Naive B cell (primary cell): ENCODE results near the gene WDR77. TPM values are rescaled to one million over a fixed set of nuclear protein-coding genes. Genes with fewer than 3 reads are reported as not detected.

Experiments used
- ATAC-seq, 2 donors: fragments of 150-1000 bp; cut with Tn5 transposase; 2 replicates each; pipeline ENCODE4 v1.10.0; 2021; ENCODE audit warnings: low read depth in 2 of 2, mild to moderate bottlenecking in 2 of 2, moderate library complexity in 2 of 2
- DNase-seq: peaks from one replicate; pipeline ENCODE4 v3.0.0; 2022
- H3K27ac Mint-ChIP-seq, 6 donors: one replicate each; pipeline ENCODE4 v1.8.0; 2020 to 2022; ENCODE audit warnings: mild to moderate bottlenecking in 6 of 6, mixed read lengths in 6 of 6, moderate library complexity in 5 of 6, inconsistent platforms in 2 of 6
- H3K27me3 Mint-ChIP-seq, 3 donors: one replicate each; pipeline ENCODE4 v1.8.0; 2021 to 2022; ENCODE audit warnings: mixed read lengths in 3 of 3, mild to moderate bottlenecking in 1 of 3
- H3K36me3 Mint-ChIP-seq, 2 donors: one replicate each; pipeline ENCODE4 v1.8.0; 2020 to 2022; ENCODE audit warnings: mixed read lengths in 2 of 2, inconsistent platforms in 1 of 2, mild to moderate bottlenecking in 1 of 2
- H3K4me1 Mint-ChIP-seq, 3 donors: one replicate each; pipeline ENCODE4 v1.8.0; 2020 to 2022; ENCODE audit warnings: mixed read lengths in 3 of 3, inconsistent platforms in 1 of 3, mild to moderate bottlenecking in 1 of 3, moderate library complexity in 1 of 3
- H3K4me3 Mint-ChIP-seq, 8 donors: one replicate each; pipeline ENCODE4 v1.8.0; 2020 to 2022; ENCODE audit warnings: mild to moderate bottlenecking in 8 of 8, mixed read lengths in 8 of 8, moderate library complexity in 8 of 8, inconsistent platforms in 2 of 8
- H3K9me3 Mint-ChIP-seq, 7 donors: one replicate each; pipeline ENCODE4 v1.8.0; 2020 to 2022; ENCODE audit warnings: mixed read lengths in 7 of 7, mild to moderate bottlenecking in 5 of 7, inconsistent platforms in 2 of 7, moderate library complexity in 1 of 7
- polyA plus RNA-seq, 6 donors: library from polyadenylated mRNA; unstranded; fragments of 300-500 nt; fragmentation: Illumina TruSeq; gene quantifications; one replicate each; pipeline ENCODE4 v1.2.3, GENCODE V29; 2021; ENCODE audit warnings: low read depth in 6 of 6

The WDR77 gene
- 10 to 100 TPM; 46.4 to 61.2 (median 54.8) TPM for polyA plus RNA-seq

- H3K9me3 Mint-ChIP-seq, result peaks cover 0 to 2% (median 0%) of the 10 kb centered on the region in 7 donors
- ATAC-seq (peak; percentile 93), DNase-seq (peak; percentile 93)
- H3K27me3 Mint-ChIP-seq, result no peaks in the 10 kb centered on the region
- H3K4me3 Mint-ChIP-seq, result peak within 1 kb of the TSS; percentile 97 to 100 (median 100)
- H3K36me3 Mint-ChIP-seq, result peaks cover 8 to 21% of the 10 kb centered on the region in 2 donors
- H3K27ac Mint-ChIP-seq, result peak within 1 kb of the TSS; percentile 87 to 100 (median 99)
- peaks cover 45 to 80% (median 75%) of the 10 kb centered on the region in 3 donors for H3K4me1 Mint-ChIP-seq
Observed at GRCh38 chr1:111448918-111449702, at the start of gene WDR77, which contains the start of gene ATP5PB. Gene WDR77, minus strand, starts transcription at chr1:111449256. Its CDS starts 87 bp downstream, at chr1:111449169. Gene ATP5PB, plus strand, starts transcription at chr1:111449464. Its CDS starts 78 bp downstream, at chr1:111449542.

GRCh38 chr1:111497592-111497991, 48.5 kb upstream of the WDR77 start:
- Mint-ChIP-seq H3K27me3 (no peaks in the 10 kb centered on the region), H3K27ac (peak overlapping the region in 2 of 6 donors; percentile 59 to 64), H3K36me3 (peaks cover 0 to 6% of the 10 kb centered on the region in 2 donors), H3K9me3 (peaks cover 0 to 11% (median 7%) of the 10 kb centered on the region in 7 donors), H3K4me3 (no peak overlapping the region), H3K4me1 (peaks cover 2 to 9% (median 6%) of the 10 kb centered on the region in 3 donors)
- DNase-seq (no peak), ATAC-seq (no peak)

- Mint-ChIP-seq H3K9me3 (peaks cover 0 to 11% (median 7%) of the 10 kb centered on the region in 7 donors), H3K36me3 (peaks cover 0 to 6% of the 10 kb centered on the region in 2 donors), H3K27ac (peak overlapping the region in 2 of 6 donors; percentile 39 to 52), H3K4me3 (no peak overlapping the region), H3K4me1 (peaks cover 0 to 8% (median 4%) of the 10 kb centered on the region in 3 donors), H3K27me3 (no peaks in the 10 kb centered on the region)
- DNase-seq (no peak), ATAC-seq (peak in 1 of 2 donors; percentile 32)
Observed at GRCh38 chr1:111496398-111496797, 47.3 kb upstream of the WDR77 start.

- no peak for DNase-seq
- no peak overlapping the region for H3K27ac Mint-ChIP-seq
- no peaks in the 10 kb centered on the region for H3K27me3 Mint-ChIP-seq
Observed at GRCh38 chr1:111491070-111491469, 42.0 kb upstream of the WDR77 start.

GRCh38 chr1:111490220-111490619, 41.2 kb upstream of the WDR77 start:
- Mint-ChIP-seq H3K9me3 (peaks cover 0 to 1% (median 0%) of the 10 kb centered on the region in 7 donors), H3K4me1 (no peaks in the 10 kb centered on the region), H3K27ac (no peak overlapping the region), H3K36me3 (no peaks in the 10 kb centered on the region), H3K27me3 (no peaks in the 10 kb centered on the region), H3K4me3 (no peak overlapping the region)
- ATAC-seq (no peak), DNase-seq (no peak)

More at GRCh38 chr1:111491070-111491469, 42.0 kb upstream of the WDR77 start:
- Mint-ChIP-seq H3K4me1 (no peaks in the 10 kb centered on the region), H3K36me3 (no peaks in the 10 kb centered on the region), H3K9me3 (peaks cover 0 to 4% (median 2%) of the 10 kb centered on the region in 7 donors), H3K4me3 (peak overlapping the region in 1 of 8 donors; percentile 76)
- no peak for ATAC-seq

GRCh38 chr1:111489604-111490003, 40.5 kb upstream of the WDR77 start:
- no peaks in the 10 kb centered on the region for H3K27me3 Mint-ChIP-seq
- no peaks in the 10 kb centered on the region for H3K4me1 Mint-ChIP-seq
- no peak overlapping the region for H3K4me3 Mint-ChIP-seq
- no peak for DNase-seq
- ATAC-seq, result no peak
- H3K27ac Mint-ChIP-seq, result no peak overlapping the region
- H3K36me3 Mint-ChIP-seq, result no peaks in the 10 kb centered on the region
- H3K9me3 Mint-ChIP-seq, result no peaks in the 10 kb centered on the region

GRCh38 chr1:111488669-111489068, 39.6 kb upstream of the WDR77 start:
- Mint-ChIP-seq H3K4me3 (no peak overlapping the region), H3K27me3 (no peaks in the 10 kb centered on the region), H3K36me3 (no peaks in the 10 kb centered on the region), H3K4me1 (peaks cover 0 to 3% (median 0%) of the 10 kb centered on the region in 3 donors), H3K9me3 (no peaks in the 10 kb centered on the region), H3K27ac (peak overlapping the region in 1 of 6 donors; percentile 48)
- DNase-seq (no peak), ATAC-seq (no peak)

- Mint-ChIP-seq H3K4me3 (no peak overlapping the region), H3K9me3 (no peaks in the 10 kb centered on the region), H3K27ac (no peak overlapping the region), H3K36me3 (no peaks in the 10 kb centered on the region), H3K27me3 (no peaks in the 10 kb centered on the region), H3K4me1 (peaks cover 0 to 4% (median 0%) of the 10 kb centered on the region in 3 donors)
- ATAC-seq (no peak), DNase-seq (no peak)
Observed at GRCh38 chr1:111487133-111487532, 38.1 kb upstream of the WDR77 start.

- Mint-ChIP-seq H3K27me3 (no peaks in the 10 kb centered on the region), H3K4me3 (no peak overlapping the region), H3K9me3 (no peaks in the 10 kb centered on the region)
Observed at GRCh38 chr1:111486431-111486830, 37.4 kb upstream of the WDR77 start.

GRCh38 chr1:111484391-111485026, 35.5 kb upstream of the WDR77 start:
- no peaks in the 10 kb centered on the region for H3K36me3 Mint-ChIP-seq

More at GRCh38 chr1:111486431-111486830, 37.4 kb upstream of the WDR77 start:
- H3K27ac Mint-ChIP-seq, result no peak overlapping the region
- DNase-seq, result no peak
- no peaks in the 10 kb centered on the region for H3K36me3 Mint-ChIP-seq
- ATAC-seq, result no peak
- peaks cover 0 to 9% (median 3%) of the 10 kb centered on the region in 3 donors for H3K4me1 Mint-ChIP-seq

GRCh38 chr1:111483876-111484275, 34.8 kb upstream of the WDR77 start:
- H3K9me3 Mint-ChIP-seq, result no peaks in the 10 kb centered on the region
- peaks cover 11 to 21% (median 15%) of the 10 kb centered on the region in 3 donors for H3K4me1 Mint-ChIP-seq
- DNase-seq, result no peak
- peak overlapping the region in 1 of 6 donors; percentile 24 for H3K27ac Mint-ChIP-seq
- ATAC-seq, result no peak
- no peaks in the 10 kb centered on the region for H3K27me3 Mint-ChIP-seq
- no peaks in the 10 kb centered on the region for H3K36me3 Mint-ChIP-seq
- H3K4me3 Mint-ChIP-seq, result no peak overlapping the region

More at GRCh38 chr1:111484391-111485026, 35.5 kb upstream of the WDR77 start:
- H3K27me3 Mint-ChIP-seq, result no peaks in the 10 kb centered on the region
- no peak overlapping the region for H3K4me3 Mint-ChIP-seq
- H3K9me3 Mint-ChIP-seq, result no peaks in the 10 kb centered on the region
- ATAC-seq (no peak), DNase-seq (no peak)
- peaks cover 11 to 21% (median 15%) of the 10 kb centered on the region in 3 donors for H3K4me1 Mint-ChIP-seq
- H3K27ac Mint-ChIP-seq, result peak overlapping the region in 2 of 6 donors; percentile 58 to 63

GRCh38 chr1:111483166-111483565, 34.1 kb upstream of the WDR77 start:
- H3K9me3 Mint-ChIP-seq, result no peaks in the 10 kb centered on the region
- DNase-seq, result no peak
- ATAC-seq, result no peak
- no peak overlapping the region for H3K4me3 Mint-ChIP-seq
- H3K27me3 Mint-ChIP-seq, result no peaks in the 10 kb centered on the region
- no peak overlapping the region for H3K27ac Mint-ChIP-seq
- peaks cover 2 to 4% of the 10 kb centered on the region in 2 donors for H3K36me3 Mint-ChIP-seq
- peaks cover 16 to 26% (median 19%) of the 10 kb centered on the region in 3 donors for H3K4me1 Mint-ChIP-seq

GRCh38 chr1:111481387-111482221, 32.5 kb upstream of the WDR77 start:
- ATAC-seq (peak; percentile 56 to 63), DNase-seq (peak; percentile 56)
- no peak overlapping the region for H3K4me3 Mint-ChIP-seq
- H3K9me3 Mint-ChIP-seq, result no peaks in the 10 kb centered on the region
- peaks cover 31 to 42% (median 35%) of the 10 kb centered on the region in 3 donors for H3K4me1 Mint-ChIP-seq
- H3K36me3 Mint-ChIP-seq, result peaks cover 8 to 12% of the 10 kb centered on the region in 2 donors
- peak overlapping the region in 3 of 6 donors; percentile 27 to 70 (median 53) for H3K27ac Mint-ChIP-seq
- no peaks in the 10 kb centered on the region for H3K27me3 Mint-ChIP-seq
